Activated CD8-positive, alpha-beta memory T cell treated with anti-CD3 and anti-CD28 coated beads for 48 hours (primary cell): ENCODE measurements around the gene ANKDD1A.
A peak's percentile ranks its signal among the peaks of the same experiment; 100 is the strongest.

ENCODE experiments used
- DNase-seq, 3 experiments: peaks; one replicate each; pipeline ENCODE4 v3.0.0-alpha.2; 2020; ENCODE audit warnings: low read depth in 2 of 3, low spot score in 2 of 3

The ANKDD1A gene

DNA sequence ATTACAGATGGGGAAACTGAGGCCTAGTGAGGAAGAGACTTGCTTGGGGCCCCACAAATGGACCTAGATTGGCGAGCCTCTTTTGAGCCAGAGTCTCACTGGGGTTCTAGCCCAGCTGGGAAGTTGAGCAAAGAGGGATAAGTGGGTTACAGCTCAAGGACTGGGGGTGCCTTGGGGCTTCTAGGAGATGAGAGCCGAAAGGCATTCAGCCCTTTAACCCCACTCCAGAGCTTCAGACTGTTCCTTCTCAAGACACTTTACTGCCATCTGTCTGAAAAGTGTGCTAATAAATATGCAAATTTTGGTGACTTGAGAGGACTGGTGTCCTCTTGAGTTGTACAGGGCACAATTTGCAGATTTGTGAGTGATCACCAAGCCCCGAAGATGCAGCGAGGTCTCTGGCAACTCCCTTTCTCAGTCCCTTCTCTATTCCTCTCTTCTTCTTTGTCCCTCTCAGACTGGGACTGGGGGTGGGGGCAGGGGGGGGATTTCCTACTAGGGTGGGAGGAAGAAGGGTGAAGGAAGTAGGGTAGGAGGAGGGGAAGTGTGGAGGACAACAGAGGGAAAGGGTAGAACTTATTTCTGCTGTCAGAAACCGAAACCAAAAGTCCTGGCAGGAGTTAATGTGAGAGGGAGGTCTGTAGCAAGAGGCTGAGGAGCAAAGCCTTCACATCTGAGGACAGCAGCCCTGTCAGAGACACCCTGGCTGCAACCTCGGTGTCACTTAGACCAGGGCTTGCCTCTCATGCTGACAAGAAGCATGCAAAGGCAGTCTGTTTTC, 16.2 kb upstream of the ANKDD1A start:
- no peak for DNase-seq

GRCh38 chr15:64896371-64897069, 15.2 kb upstream of the ANKDD1A start:
- DNase-seq: no peak

DNA sequence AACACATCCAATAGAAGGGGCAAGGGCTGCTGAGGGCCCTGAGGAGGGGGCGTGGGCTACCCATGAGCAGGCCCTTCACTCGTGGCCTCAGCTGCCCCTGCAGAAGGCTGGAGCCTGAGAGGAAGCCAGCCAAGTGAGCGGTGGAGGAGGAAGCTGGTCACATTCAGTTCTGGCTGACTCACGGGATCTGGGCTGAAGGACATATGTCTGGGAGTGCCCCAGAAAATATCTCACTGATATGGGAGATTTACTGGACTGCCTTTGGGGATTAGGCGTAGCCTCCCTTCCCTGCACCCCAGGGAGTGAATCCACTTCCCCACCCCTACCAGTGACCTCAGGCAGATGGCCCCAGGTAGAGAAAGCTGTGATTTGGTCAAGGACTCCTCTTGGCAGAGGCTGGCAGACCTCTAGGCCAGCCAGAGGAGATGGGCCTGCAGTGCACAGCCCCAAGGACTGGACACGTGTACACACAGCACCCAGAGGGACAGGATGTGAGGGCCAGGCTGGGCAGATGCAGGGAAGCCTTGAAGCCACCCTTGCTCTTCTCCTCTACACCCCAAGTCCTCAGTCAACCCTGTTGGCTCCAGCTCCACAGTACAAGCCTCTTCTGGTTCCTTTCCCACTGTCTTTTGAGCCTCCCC, 14.2 kb upstream of the ANKDD1A start:
- no peak for DNase-seq

- DNase-seq: no peak
Measured at GRCh38 chr15:64898406-64898805, 13.3 kb upstream of the ANKDD1A start.

GRCh38 chr15:64901141-64901540, 10.6 kb upstream of the ANKDD1A start:
- no peak for DNase-seq

DNA sequence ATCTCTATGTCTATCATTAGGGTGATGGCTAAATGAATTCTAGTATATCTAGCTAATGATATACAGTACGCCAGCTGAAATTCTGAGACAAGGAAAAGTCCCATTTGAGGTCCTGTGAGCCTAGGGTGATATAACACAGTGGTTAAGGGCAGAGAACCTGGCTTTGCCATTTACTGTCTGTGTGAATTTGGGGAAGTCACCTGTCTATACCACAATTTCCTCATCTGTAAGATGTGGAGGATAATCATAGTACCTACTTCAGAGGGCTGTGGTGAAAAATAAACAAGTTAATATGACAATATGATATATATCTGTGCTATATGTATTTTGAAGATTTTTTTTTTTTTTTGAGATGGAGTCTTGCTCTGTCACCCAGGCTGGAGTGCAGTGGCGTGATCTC, 9.8 kb upstream of the ANKDD1A start:
- no peak for DNase-seq

GRCh38 chr15:64902863-64903262, 8.8 kb upstream of the ANKDD1A start:
- no peak for DNase-seq

- no peak for DNase-seq
Measured at GRCh38 chr15:64903326-64903950, 8.3 kb upstream of the ANKDD1A start.

DNA sequence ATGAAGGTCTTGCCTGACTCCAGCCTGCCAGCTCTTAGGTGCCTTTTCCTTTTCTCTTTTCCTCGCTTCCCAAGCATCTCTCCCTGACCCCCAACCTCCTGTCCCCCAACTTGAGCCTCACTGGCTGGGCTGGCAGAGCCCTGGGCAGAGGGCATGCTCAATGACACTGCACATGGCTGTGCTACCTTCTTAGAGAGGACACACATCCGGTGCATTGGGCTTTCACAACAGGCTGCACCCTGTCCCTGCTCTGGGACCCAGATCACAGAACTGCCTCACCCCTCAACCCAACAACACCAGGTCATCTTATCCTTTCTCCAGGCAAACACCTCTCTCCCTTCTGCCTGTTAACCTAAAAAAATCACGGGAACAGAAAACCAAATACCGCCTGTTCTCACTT, 7.5 kb upstream of the ANKDD1A start:
- DNase-seq: no peak

DNA sequence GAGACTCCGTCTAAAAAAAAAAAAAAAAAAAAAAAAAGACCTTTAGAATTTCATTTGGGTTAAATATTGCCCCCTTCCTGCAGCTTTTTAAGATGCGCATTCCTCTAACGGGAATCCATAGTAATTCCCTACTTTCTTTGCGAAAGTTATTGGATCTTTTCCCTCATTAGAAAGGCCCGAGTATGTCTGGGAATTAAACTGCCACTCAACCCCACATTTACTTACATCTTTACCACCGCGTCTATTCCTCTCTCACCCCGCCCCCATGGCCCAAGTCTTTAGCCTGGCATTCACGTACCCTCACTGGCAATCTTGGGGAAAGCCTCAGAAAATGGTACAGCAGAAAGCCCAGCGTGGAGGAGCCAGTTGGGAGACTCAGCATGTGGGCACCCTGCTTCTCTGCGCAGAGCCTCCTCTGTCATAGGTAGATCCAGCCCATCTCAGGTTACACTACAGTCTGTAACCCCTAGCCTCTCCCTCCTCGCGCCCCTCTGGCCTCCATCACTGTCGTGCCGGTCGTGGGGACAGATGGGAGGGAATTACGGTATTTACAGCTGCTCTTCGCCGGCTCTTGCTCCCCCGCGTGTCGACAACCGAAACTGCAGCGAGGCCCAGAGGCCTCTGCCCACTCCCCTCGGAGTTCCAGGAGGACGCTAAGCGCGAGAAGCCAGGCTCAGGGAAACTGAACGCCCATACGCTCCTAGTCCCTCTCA, 6.4 kb upstream of the ANKDD1A start:
- DNase-seq: peak in 1 of 3 experiments; percentile 54

GRCh38 chr15:64905941-64906340, 5.8 kb upstream of the ANKDD1A start:
- no peak for DNase-seq

DNA sequence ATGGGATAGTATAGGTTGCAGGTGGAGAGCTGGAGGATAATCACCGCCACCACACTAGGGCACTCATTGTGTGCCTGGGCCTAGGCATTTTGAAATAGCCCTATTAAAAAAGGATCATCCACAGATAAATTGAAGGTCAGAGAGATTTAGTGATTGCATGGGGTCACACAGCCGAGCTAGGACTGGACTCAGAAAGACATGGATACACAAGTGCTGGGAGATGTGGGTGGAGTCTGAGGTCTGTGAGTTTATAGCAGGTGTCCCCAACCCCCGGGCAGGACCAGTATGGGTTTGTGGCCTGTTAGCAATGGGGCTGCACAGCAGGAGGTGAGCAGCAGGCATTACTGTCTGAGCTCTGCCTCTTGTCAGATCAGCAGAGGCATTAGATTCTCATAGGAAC, 5.3 kb upstream of the ANKDD1A start:
- no peak for DNase-seq

DNA sequence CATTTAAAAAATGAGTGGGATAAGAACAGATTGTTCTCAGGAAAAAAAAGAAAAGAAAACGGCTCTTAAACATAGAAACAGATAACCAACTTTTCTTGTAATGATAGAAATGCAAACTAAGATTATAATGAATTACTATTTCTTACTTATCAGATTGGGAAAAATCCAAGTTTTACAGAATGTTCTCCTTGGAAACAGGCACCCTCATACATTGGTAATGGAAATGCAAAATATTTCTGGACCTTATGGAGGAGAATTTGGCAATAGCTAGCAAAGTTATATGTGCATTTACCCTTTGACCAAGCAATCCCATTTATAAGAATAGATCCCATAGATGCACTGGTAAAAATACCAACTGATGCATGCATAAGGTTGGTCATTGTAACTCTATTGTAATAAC, 3.7 kb upstream of the ANKDD1A start:
- no peak for DNase-seq

DNA sequence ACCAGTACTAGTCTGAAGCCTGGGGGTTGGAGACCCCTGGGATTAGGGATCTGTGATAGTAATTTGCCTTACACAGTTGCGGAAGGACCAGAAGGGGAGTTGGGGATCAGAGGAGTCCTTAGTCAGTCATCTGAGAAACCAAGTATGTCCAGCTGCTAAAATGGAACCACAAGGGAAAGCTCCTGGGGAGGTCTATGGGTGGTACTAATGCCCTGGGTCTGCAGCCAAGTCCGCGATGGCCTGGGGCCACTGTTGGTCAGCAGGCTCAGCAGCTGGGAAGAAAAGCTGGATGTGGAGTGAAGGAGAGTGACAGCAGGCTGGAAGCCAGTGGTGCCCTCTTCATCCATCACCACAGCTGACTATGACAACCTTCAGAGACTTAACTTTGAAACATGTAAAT, 2.2 kb upstream of the ANKDD1A start:
- no peak for DNase-seq

DNA sequence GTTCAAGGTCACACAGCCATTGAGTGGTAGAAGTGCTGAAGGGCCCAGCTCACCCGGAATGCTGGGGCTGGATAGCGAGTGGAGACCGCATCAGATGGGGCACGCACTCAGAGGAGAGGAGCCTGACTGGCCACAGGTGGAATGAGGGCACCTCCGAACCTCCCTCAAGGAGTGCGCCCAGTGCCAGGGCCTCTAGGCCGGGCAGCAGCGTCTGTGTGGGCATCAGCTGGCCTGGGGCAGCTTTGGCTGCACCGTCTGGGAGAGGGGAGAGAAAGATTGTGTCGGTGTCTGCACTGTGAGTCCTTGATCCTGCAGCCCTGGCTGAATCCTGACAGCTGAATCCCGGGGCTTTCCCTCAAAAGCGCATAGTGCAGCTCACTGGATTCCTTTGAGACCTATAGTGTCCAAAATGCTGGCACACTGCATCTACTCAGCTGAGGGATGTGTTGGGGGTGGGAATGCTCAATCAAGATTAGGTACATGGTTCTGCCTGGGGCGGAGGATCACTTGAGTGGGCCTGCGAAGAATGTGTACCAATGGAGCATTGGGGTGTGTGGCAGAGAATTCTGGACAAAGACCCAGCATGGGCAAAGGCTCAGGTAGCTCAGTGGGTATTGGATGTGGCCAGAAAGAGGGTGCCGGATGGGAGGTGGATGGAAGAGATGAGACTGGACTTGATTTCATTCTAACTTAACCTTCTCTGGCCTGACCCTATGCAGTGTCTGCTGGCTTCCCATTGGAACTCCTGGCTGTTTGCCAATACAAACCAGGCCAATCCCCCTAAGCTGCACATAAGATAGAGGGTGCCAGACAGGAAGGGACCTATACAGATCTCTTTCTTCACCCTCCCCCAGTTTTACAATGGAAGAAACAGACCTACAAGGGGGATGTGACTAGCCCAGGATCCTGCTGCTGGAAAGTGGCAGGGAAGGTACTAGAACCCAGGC, 950 bp downstream of the ANKDD1A start:
- no peak for DNase-seq

DNA sequence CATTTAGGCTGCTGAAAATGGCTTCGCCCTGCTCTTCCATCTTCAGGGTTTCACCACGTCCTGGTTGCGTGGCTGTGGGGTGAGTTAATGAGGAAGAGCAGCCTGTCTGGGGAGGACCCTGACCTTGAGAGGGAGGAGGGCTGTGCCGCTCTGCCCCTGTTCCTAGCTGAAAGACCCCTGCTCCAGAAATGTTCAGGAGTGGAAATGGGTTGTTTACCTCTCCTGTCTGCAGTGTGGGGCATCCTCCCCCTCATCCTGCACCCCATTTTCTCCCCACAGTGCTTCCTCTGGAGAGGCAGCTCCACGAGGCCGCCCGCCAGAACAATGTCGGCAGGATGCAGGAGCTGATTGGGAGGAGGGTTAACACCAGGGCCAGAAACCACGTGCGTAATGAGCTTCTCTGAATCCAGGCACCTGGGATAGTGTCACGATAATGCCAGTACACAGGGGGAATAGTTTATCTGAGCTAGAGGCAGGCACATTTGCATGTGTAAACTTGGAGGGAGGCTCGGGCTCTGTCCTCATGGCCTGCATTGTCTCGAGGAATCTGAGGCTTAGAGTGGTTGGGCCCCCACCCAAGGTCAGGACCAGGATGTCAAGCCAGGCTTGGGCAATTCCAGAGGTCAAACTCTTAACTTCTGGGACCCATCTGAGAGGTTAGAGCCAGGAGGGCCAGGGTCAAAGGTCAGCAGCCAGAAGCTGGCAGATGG, 4.0 kb downstream of the ANKDD1A start:
- DNase-seq: no peak

DNA sequence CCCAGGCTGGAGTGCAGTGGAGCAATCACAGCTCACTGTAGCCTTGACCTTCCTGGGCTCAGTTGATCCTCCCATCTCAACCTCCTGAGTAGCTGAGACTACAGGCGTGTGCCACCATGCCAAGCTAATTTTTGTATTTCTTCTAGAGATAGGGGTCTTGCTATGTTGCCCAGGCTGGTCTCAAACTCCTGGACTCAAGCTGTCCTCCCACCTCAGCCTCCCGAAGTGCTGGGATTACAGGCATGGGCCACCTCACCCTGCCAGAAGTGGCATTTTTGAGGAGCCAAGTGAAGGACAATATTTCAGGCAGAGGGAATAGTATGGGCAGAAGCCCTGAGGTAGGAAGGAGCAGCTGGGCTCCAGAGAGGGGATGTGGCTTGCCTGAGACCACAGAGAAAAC, 4.7 kb downstream of the ANKDD1A start:
- DNase-seq: no peak

GRCh38 chr15:64917211-64917610, 5.5 kb downstream of the ANKDD1A start:
- no peak for DNase-seq

DNA sequence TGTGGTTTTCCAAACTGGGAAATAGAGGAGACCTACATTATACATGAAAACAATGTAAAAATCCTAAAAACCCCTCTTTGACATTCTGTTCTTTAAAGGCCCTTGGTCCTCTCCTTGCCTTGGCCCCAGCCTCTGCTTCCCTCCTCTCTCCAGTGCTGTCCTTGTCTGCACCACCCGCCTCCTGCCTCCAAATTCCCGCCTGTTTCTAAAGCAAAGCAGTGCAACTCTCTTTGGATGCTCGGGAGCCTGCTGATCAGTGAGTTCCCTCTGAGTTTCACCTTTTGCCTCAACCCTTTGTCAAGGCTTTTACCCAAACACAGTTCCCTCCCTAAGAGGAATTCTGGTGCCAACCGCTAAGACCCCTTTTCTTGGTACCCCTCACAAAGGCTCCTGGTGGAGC, 8.0 kb downstream of the ANKDD1A start:
- no peak for DNase-seq
